NCI-H69 (cell line): ENCODE measurements around the gene PFAS.

Experiments
- DNase-seq: peaks from one replicate; lab custom pipeline; 2025; lab: John Stamatoyannopoulos, UW

PFAS gene

GRCh38 chr17:8310601-8311123, 61.6 kb downstream of the PFAS start:
- no peak for DNase-seq

DNA sequence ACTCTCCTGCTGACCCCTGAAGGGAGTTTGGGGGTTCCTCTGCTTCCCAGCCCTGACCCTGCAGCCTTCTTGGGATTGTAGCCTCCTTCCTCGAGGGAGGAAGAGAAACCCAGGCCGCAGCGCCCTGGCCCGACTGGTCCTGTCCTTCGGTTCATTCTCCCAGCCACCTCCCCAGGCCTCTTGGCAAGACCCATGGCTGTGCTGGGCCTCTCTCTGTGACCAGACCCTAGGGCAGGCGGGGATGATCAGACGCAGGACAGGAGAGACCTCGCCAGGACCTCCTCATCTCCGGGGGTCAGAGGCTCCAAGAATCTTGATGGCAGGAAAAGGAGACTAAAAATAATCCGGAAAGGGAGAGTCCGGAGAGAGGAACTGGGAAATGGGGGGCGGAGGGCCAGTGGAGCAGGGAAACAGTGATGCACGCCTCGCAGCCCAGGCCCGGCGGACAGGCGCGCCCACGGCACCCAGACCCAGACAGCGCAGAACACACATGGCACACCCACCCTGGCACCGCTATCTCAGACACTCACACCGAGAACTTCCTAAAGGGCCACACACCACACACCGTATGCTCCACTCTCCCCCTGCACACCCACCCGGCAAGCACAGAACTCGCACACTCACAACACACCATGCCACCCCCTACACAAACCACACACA, 62.2 kb downstream of the PFAS start:
- DNase-seq = no peak

DNA sequence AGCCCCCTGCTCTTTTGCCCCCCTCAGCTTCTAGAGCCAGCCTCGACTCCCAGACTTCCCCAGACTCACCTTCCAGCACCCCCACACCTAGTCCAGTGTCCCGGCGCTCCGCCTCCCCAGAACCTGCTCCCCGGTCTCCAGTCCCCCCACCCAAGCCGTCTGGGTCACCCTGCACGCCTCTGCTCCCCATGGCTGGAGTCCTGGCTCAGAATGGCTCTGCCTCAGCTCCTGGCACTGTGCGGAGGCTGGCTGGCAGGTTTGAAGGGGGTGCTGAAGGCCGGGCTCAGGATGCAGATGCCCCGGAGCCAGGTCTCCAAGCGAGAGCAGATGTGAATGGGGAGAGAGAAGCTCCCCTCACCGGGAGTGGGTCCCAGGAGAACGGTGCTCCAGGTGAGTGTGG, 63.2 kb downstream of the PFAS start:
- no peak for DNase-seq

DNA sequence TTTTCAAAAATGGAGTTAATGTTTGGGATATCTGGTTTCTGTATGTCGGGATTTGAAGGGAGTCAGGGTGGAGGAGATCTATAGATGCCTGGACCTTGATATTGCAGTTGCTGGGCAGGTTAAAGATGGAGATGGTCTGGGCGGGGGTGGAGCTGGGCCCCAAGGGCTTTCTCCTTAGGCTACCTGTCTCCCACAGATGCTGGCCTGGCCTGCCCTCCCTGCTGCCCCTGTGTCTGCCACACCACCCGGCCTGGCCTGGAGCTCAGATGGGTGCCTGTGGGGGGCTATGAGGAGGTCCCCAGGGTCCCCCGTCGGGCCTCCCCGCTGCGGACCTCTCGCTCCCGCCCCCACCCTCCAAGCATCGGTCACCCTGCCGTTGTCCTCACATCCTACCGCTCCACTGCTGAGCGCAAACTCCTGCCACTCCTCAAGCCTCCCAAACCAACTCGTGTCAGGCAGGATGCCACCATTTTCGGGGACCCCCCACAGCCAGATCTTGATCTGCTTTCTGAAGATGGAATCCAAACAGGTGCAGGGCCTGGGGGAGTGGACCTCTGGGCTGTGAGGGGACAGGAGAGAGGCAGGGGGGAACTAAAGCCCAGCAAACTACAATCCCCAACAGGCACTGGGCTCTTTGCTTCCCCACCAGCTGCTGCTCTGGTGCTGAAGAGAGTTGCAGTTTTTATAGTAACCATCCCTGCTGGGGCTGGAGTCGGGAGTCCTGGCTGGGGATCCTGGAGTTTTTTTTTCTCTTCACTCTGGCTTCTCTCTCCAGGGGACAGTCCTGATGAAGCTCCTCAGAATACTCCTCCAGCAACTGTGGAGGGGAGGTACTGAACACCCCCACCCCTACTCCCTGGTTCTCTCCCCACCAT, 63.9 kb downstream of the PFAS start:
- no peak for DNase-seq

- no peak for DNase-seq
Observed at GRCh38 chr17:8314797-8315763, 66.0 kb downstream of the PFAS start.

DNA sequence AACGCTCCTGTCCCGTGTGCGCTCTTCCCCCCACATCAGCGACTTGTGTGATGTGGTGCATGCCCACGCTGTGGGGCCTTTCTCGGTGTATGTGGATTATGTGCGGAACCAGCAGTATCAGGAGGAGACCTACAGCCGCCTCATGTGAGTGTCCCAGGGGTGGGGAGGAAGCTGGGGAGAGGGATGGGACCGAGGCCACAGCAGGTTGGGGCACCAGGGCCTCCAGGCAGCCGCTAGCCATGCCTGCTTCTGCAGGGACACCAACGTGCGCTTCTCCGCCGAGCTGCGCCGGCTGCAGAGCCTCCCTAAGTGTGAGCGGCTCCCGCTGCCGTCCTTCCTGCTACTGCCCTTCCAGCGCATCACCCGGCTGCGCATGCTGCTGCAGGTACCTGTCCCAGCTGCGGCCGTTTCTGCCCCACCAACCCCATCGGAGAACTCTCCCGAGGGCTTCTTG, 66.7 kb downstream of the PFAS start:
- no peak for DNase-seq

DNA sequence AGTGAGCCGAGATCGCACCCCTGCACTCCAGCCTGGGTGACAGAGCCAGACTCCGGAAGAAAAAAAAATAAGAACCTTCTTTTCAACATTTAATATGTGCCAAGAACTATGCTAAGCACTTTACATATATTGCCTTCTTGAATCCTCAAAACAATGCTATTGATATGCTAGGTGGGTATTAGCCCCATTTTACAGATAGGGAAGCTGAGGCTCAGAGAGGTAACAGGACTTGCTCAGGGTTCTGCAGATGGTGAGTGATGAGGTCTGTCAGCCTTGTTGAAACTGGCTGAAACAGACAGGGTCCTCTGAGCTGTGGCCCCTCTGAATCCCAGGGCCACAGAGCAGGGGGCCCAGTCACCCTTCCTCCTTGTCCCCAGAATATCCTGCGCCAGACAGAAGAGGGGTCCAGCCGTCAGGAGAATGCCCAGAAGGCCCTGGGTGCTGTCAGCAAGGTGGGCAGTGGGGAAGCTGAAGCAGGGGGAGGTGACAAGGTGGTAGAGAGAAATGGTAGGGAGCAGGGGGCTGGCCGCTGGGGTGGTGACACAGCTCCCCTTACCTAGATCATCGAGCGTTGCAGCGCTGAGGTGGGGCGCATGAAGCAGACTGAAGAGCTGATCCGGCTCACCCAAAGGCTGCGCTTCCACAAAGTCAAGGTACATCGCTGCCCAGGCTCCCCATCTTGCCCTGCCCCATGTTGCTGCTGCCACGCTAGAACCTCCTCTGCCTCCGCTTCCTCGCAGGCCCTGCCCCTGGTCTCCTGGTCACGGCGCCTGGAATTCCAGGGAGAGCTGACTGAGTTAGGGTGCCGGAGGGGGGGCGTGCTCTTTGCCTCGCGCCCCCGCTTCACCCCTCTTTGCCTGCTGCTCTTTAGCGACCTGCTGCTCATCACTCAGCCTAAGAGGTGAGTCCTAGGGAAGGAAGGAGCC, 69.2 kb downstream of the PFAS start:
- DNase-seq = no peak
